Sigmoid colon (tissue), 7 donors: ENCODE measurements around the gene MYLK4. TPM values are rescaled to one million over a fixed set of nuclear protein-coding genes. Genes with fewer than 3 reads are reported as not detected.
A peak's percentile ranks its signal among the peaks of the same experiment; 100 is the strongest.
"Not testable (repeated sequence)": the region's sequence is repeated elsewhere in the genome, so short reads cannot be mapped to it uniquely, and the experiment has no call there.

ENCODE experiments used
- DNase-seq: peaks from one replicate; pipeline ENCODE4 v3.0.0-alpha.2; 2019
- H3K27ac ChIP-seq, 4 donors: fragments of 200-600 bp; sonication (generic); one replicate each; pipeline ENCODE4 v1.5.1; 2016 to 2019; ENCODE audit warnings: mild to moderate bottlenecking in 1 of 4
- H3K27me3 ChIP-seq, 3 donors: fragments of 200-600 bp; sonication (generic); one replicate each; pipeline ENCODE4 v1.5.1; 2019; ENCODE audit warnings: mild to moderate bottlenecking in 1 of 3
- H3K36me3 ChIP-seq, 4 donors: fragments of 200-600 bp; sonication (generic); one replicate each; pipeline ENCODE4 v1.5.1; 2016 to 2019
- H3K4me1 ChIP-seq, 4 donors: fragments of 200-600 bp; sonication (generic); one replicate each; pipeline ENCODE4 v1.5.1; 2017 to 2019
- H3K4me3 ChIP-seq, 4 donors: fragments of 200-600 bp; sonication (generic); one replicate each; pipeline ENCODE4 v1.5.1; 2017 to 2019; ENCODE audit warnings: mild to moderate bottlenecking in 2 of 4, moderate library complexity in 1 of 4
- H3K9me3 ChIP-seq, 4 donors: fragments of 200-600 bp in 3 of 4; sonication (generic) in 3 of 4; one replicate each; pipeline versions ENCODE4 v1.5.1 to v1.6.1; 2013 to 2019
- EP300 ChIP-seq, 4 donors: sonication (generic); formaldehyde crosslinking; IDR thresholded peaks; one replicate each; pipeline ENCODE4 v1.6.1; 2017; ENCODE audit warnings: antibody characterized with exemption in 4 of 4
- POLR2A ChIP-seq, 2 donors: fragments of 450-650 bp; IDR thresholded peaks; one replicate each; pipeline ENCODE4 v1.6.1; 2016; ENCODE audit warnings: antibody characterized with exemption in 2 of 2, mild to moderate bottlenecking in 2 of 2, moderate library complexity in 2 of 2
- POLR2AphosphoS5 ChIP-seq, 4 donors: sonication (generic); formaldehyde crosslinking; IDR thresholded peaks; one replicate each; pipeline ENCODE4 v1.6.1; 2017; ENCODE audit warnings: antibody characterized with exemption in 4 of 4
- WGBS, 2 donors: extraction: QIAGEN DNeasy Blood & Tissue Kit; methylation state at CpG; one replicate each; pipeline ENCODE4 v1.1.7; 2013; 5-methylcytosine and 5-hydroxymethylcytosine counted together
- intact Hi-C: fragments of 100-400 bp; cut with DNase I; formaldehyde crosslinking; loops from one replicate; pipeline ENCODE4 v1.15.1; 2023
- polyA plus RNA-seq, 3 donors: library from polyadenylated mRNA; stranded (reverse); fragments of 200-250 nt; gene quantifications; one replicate each; pipeline ENCODE4 v1.2.3, GENCODE V29; 2013
- total RNA-seq, 4 donors: library from RNA; depleted of rRNA; stranded (reverse); fragments of >200 nt; gene quantifications; one replicate each; pipeline ENCODE4 v1.1.0, GENCODE V29; 2016
- TF ChIP-seq, protein P1 (sequence below), 4 experiments: fragments of 450-650 bp in 3 of 4; fragments of 200-600 bp in 1 of 4; IDR thresholded peaks; one replicate each; pipeline ENCODE4 v1.5.1; 2016 to 2019; ENCODE audit warnings: antibody characterized with exemption in 4 of 4, mild to moderate bottlenecking in 3 of 4, moderate library complexity in 2 of 4
- donor health status: healthy with polysubstance abuse.
- donor health status: Bipolar disorder and iron deficiency.
- donor health status: healthy.

The MYLK4 gene
- total and polyA plus RNA-seq, 7 donors: under 0.01 to 1.1 (median 0.32) TPM; not detected in 1

DNA sequence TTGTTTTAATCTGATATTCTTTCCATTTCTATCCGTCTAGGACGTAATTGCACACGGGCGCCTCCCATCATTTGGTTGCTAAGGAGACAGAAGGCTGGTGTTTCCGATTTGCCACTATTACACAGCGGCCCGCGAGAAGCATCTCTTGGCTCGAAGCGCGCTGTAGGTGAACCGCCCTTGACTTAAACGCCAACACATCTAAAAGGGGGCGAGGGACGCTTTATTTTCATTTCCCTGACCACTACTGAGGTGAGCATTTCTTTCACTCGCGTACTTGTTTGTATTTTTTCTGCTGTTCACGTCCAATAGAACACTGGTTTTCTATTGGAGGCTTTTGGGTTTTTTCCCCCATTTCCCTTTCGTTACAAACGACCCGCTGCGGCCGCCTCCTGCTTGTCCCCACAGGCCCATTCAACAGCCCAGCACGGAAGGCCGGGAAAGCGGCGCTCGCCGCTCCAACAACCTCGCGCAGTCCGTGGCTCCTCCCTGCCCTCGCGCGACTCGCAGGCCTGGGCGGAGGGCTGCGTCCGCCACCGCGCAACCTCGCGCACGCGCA, 14.0 kb upstream of the MYLK4 start:
- peak; percentile 75 for DNase-seq
- peaks cover 0 to 42% (median 30%) of the 10 kb centered on the region in 4 donors for H3K4me1 ChIP-seq
- H3K9me3 ChIP-seq: no peaks in the 10 kb centered on the region
- peak overlapping the region; percentile 89 to 98 (median 94) for H3K27ac ChIP-seq
- peak overlapping the region; percentile 29 to 92 (median 54) for H3K4me3 ChIP-seq
- H3K27me3 ChIP-seq: no peaks in the 10 kb centered on the region
- 1% methylated on average over 45 of the region's 45 CpGs for WGBS, 2 donors
- intact Hi-C loops: loop anchor here (2.0 to 10.0 kb wide), 4 partner anchors 223 to 1260 kb away; partner anchors contain the start of genes GMDS and RIPK1
- peak in 2 of 4 donors; percentile 62 to 71 for TF ChIP-seq POLR2AphosphoS5 (IDR thresholded peaks at IDR 0.05)
- TF ChIP-seq, protein P1, sequence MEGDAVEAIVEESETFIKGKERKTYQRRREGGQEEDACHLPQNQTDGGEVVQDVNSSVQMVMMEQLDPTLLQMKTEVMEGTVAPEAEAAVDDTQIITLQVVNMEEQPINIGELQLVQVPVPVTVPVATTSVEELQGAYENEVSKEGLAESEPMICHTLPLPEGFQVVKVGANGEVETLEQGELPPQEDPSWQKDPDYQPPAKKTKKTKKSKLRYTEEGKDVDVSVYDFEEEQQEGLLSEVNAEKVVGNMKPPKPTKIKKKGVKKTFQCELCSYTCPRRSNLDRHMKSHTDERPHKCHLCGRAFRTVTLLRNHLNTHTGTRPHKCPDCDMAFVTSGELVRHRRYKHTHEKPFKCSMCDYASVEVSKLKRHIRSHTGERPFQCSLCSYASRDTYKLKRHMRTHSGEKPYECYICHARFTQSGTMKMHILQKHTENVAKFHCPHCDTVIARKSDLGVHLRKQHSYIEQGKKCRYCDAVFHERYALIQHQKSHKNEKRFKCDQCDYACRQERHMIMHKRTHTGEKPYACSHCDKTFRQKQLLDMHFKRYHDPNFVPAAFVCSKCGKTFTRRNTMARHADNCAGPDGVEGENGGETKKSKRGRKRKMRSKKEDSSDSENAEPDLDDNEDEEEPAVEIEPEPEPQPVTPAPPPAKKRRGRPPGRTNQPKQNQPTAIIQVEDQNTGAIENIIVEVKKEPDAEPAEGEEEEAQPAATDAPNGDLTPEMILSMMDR (IDR thresholded peaks at IDR 0.05): no peak
- no peaks in the 10 kb centered on the region for H3K36me3 ChIP-seq

GRCh38 chr6:2763876-2764540, 13.3 kb upstream of the MYLK4 start:
- WGBS, 2 donors: 76 to 77% methylated on average over 27 of the region's 27 CpGs
- H3K9me3 ChIP-seq: no peaks in the 10 kb centered on the region
- peaks cover 0 to 35% (median 27%) of the 10 kb centered on the region in 4 donors for H3K4me1 ChIP-seq
- TF ChIP-seq EP300 (IDR thresholded peaks at IDR 0.05): no peak
- no peak for TF ChIP-seq POLR2A (IDR thresholded peaks at IDR 0.05)
- TF ChIP-seq, protein P1 (IDR thresholded peaks at IDR 0.05): no peak
- TF ChIP-seq POLR2AphosphoS5 (IDR thresholded peaks at IDR 0.05): no peak
- intact Hi-C loops: loop anchor here (2.0 to 10.0 kb wide), 2 partner anchors 519 to 1261 kb away; partner anchors contain the start of gene GMDS
- DNase-seq: peak; percentile 72
- H3K36me3 ChIP-seq: no peaks in the 10 kb centered on the region
- H3K27ac ChIP-seq: peak overlapping the region; percentile 89 to 98 (median 94)
- no peaks in the 10 kb centered on the region for H3K27me3 ChIP-seq
- H3K4me3 ChIP-seq: peak overlapping the region in 3 of 4 donors; percentile 51 to 92 (median 56)

DNA sequence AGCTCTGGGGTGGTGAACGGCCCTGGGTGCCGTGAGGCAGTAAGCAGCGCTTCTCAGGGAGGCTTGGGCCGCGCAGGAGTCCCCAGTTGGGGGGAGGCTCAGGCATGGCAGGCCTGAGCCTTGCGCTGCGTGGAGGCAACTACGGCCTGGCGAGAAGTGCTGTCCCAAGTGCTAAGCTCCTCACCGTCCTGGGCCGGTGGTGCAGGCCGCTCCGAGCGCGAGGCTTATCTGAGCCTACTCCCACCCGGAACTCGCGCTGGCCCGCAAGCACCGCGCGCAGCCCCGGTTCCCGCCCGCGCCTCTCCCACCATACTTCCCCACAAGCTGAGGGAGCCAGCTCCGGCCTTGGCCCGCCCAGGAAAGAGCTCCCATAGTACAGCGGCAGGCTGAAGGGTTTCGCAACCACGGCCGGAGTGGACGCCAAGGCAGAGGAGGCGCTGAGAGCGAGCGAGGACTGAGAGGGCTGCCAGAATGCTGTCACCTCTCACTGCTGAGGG, 12.7 kb upstream of the MYLK4 start:
- Histone ChIP-seq H3K27ac (no peak overlapping the region), H3K9me3 (no peaks in the 10 kb centered on the region), H3K27me3 (no peaks in the 10 kb centered on the region), H3K4me1 (peaks cover 0 to 29% (median 21%) of the 10 kb centered on the region in 4 donors), H3K36me3 (no peaks in the 10 kb centered on the region), H3K4me3 (no peak overlapping the region)
- intact Hi-C loops: loop anchor here (10.0 kb wide), 1 partner anchor 1261 kb away; a partner anchor contains a TSS
- DNase-seq: peak; percentile 69
- 96 to 97% methylated on average over 36 of the region's 36 CpGs for WGBS, 2 donors
- no peak for TF ChIP-seq POLR2A (IDR thresholded peaks at IDR 0.05)
- TF ChIP-seq POLR2AphosphoS5 (IDR thresholded peaks at IDR 0.05): no peak
- TF ChIP-seq, protein P1 (IDR thresholded peaks at IDR 0.05): no peak
- TF ChIP-seq EP300 (IDR thresholded peaks at IDR 0.05): no peak

DNA sequence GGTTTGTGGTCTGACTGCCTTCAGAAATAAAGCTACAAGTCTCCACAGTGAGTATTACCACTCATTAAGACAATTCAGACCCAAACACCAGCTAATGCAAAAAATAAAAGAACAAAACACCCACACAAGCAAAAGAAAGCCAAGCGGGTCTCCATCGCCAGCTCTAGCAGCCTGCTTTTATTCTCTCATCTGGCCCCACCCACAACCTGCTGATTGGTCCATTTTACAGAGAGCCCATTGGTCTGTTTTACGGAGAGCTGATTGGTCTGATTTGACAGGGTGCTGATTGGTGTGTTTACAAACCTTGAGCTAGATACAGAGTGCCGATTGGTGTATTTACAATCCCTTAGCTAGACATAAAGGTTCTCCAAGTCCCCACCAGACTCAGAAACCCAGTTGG, 12.1 kb upstream of the MYLK4 start:
- not testable (repeated sequence) for H3K4me3 ChIP-seq, H3K27me3 ChIP-seq
- WGBS, 2 donors: 96 to 98% methylated on average over 4 of the region's 4 CpGs

More for the DNA sequence above, 12.1 kb upstream of the MYLK4 start:
- intact Hi-C loops: loop anchor here (10.0 kb wide), 1 partner anchor 1262 kb away; a partner anchor contains a TSS
- H3K4me1 ChIP-seq: peaks cover 0 to 24% (median 16%) of the 10 kb centered on the region in 4 donors
- H3K27ac ChIP-seq, DNase-seq, H3K9me3 ChIP-seq, H3K36me3 ChIP-seq: not testable (repeated sequence)
